ENCODE data around the gene CROCC.
A peak's percentile ranks its signal among the peaks of the same experiment; 100 is the strongest.

CROCC gene

GRCh38 chr1:17011092-17011438 lies 89.3 kb downstream of the CROCC start:
- DNase-seq (ENCODE audit: low read depth) = no peak
- H3K4me3 ChIP-seq (ENCODE audit: control insufficient read depth, low read depth, low read length) = peak overlapping the region; percentile 60
- TF ChIP-seq CTCF (conservative IDR thresholded peaks at IDR 0.05; ENCODE audit: control insufficient read depth, insufficient read depth, low read depth, low read length) = no peak

- peak; percentile 44 for DNase-seq (ENCODE audit: low read depth)
- peak within 1 kb of the TSS; percentile 60 for H3K4me3 ChIP-seq (ENCODE audit: control insufficient read depth, low read depth, low read length)
- no peak for TF ChIP-seq CTCF (conservative IDR thresholded peaks at IDR 0.05; ENCODE audit: control insufficient read depth, insufficient read depth, low read depth, low read length)
These were observed 89.9 kb downstream of the CROCC start, which contains the start of gene ATP13A2 for GRCh38 chr1:17011439-17012307. TSS of gene ATP13A2 (minus strand) at chr1:17011928. CDS start at chr1:17011738, 190 bp downstream.

- no peak for DNase-seq (ENCODE audit: low read depth)
- TF ChIP-seq CTCF (conservative IDR thresholded peaks at IDR 0.05; ENCODE audit: control insufficient read depth, insufficient read depth, low read depth, low read length) = no peak
- no peak overlapping the region for H3K4me3 ChIP-seq (ENCODE audit: control insufficient read depth, low read depth, low read length)
These were observed 91.2 kb downstream of the CROCC start for GRCh38 chr1:17012775-17013490.

- no peak overlapping the region for H3K4me3 ChIP-seq (ENCODE audit: control insufficient read depth, low read depth, low read length)
- no peak for DNase-seq (ENCODE audit: low read depth)
- TF ChIP-seq CTCF (conservative IDR thresholded peaks at IDR 0.05; ENCODE audit: control insufficient read depth, insufficient read depth, low read depth, low read length) = no peak
These were observed 92.0 kb downstream of the CROCC start for GRCh38 chr1:17013491-17014320.

- H3K4me3 ChIP-seq (ENCODE audit: control insufficient read depth, low read depth, low read length) = no peak overlapping the region
- TF ChIP-seq CTCF (conservative IDR thresholded peaks at IDR 0.05; ENCODE audit: control insufficient read depth, insufficient read depth, low read depth, low read length) = no peak
- peak; percentile 12 for DNase-seq (ENCODE audit: low read depth)
These were observed 93.2 kb downstream of the CROCC start for GRCh38 chr1:17014671-17015567.

Measured in fibroblast of mammary gland (primary cell).